GM19324 (cell line): ENCODE data around the gene CKS2.
"Not testable (repeated sequence)": the region's sequence is repeated elsewhere in the genome, so short reads cannot be mapped to it uniquely, and the experiment has no call there.

Experiments used
- ATAC-seq: cut with Tn5 transposase; IDR thresholded peaks from one replicate; pipeline ENCODE4 v1.9.1; 2021; ENCODE audit warnings: mild to moderate bottlenecking, moderate library complexity; ENCODE audit not compliant: unreplicated experiment, low FRiP score

CKS2 gene

GRCh38 chr9:89309608-89310474 lies 1.2 kb upstream of the CKS2 start:
- ATAC-seq: no peak

- no peak for ATAC-seq
Observed at GRCh38 chr9:89311346-89312221, 589 bp downstream of the CKS2 start.

GRCh38 chr9:89312222-89312571 lies 1.2 kb downstream of the CKS2 start:
- ATAC-seq: no peak

GRCh38 chr9:89313842-89314241 lies 2.8 kb downstream of the CKS2 start:
- ATAC-seq: no peak

GRCh38 chr9:89314955-89315354 lies 4.0 kb downstream of the CKS2 start:
- ATAC-seq: no peak

- no peak for ATAC-seq
Observed at GRCh38 chr9:89315482-89315881, 4.5 kb downstream of the CKS2 start.

GRCh38 chr9:89317282-89317681 lies 6.3 kb downstream of the CKS2 start:
- no peak for ATAC-seq

- ATAC-seq: peak; percentile 97
Observed at GRCh38 chr9:89318123-89319014, 7.4 kb downstream of the CKS2 start, which contains the start of gene SECISBP2. Gene SECISBP2, plus strand, starts transcription at chr9:89318500. Its CDS starts 77 bp downstream, at chr9:89318577.

GRCh38 chr9:89319015-89319905 lies 8.3 kb downstream of the CKS2 start:
- ATAC-seq: no peak

- no peak for ATAC-seq
Observed at GRCh38 chr9:89323390-89323789, 12.4 kb downstream of the CKS2 start.

GRCh38 chr9:89325733-89326132 lies 14.7 kb downstream of the CKS2 start:
- no peak for ATAC-seq

- no peak for ATAC-seq
Observed at GRCh38 chr9:89328064-89328463, 17.1 kb downstream of the CKS2 start.

- no peak for ATAC-seq
Observed at GRCh38 chr9:89329917-89330316, 18.9 kb downstream of the CKS2 start.

- ATAC-seq: no peak
Observed at GRCh38 chr9:89330513-89330912, 19.5 kb downstream of the CKS2 start.

- ATAC-seq: no peak
Observed at GRCh38 chr9:89339807-89340206, 28.8 kb downstream of the CKS2 start.

- no peak for ATAC-seq
Observed at GRCh38 chr9:89340332-89340731, 29.3 kb downstream of the CKS2 start.

GRCh38 chr9:89342213-89342612 lies 31.2 kb downstream of the CKS2 start:
- ATAC-seq: no peak

GRCh38 chr9:89342948-89343347 lies 32.0 kb downstream of the CKS2 start:
- ATAC-seq: no peak

GRCh38 chr9:89343812-89344211 lies 32.8 kb downstream of the CKS2 start:
- ATAC-seq: not testable (repeated sequence)
